ENCODE results near the gene LSM3. TPM values are rescaled to one million over a fixed set of nuclear protein-coding genes. Genes with fewer than 3 reads are reported as not detected.

The LSM3 gene
- total RNA-seq, 1 experiment from 2014 or later, result 11.9 TPM

DNA sequence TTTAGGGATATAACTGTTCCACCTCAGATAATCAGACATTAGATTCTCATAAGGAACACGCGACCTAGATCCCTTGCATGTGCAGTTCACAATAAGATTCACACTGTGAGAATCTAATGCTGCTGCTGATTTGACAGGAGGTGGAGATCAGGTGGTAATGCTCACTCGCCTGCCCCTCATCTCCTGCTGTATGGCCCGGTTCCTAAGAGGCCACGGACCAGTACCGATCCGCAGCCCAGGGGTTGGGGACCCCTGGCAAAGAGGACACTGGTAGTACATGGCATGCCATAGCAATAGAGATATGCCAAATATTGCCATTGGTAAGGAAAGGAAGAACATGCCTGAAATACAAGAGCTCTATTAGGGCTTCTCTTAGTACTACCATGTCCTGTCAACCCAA is 59.7 kb downstream of the LSM3 start:
- intact Hi-C loops (cut with micrococcal nuclease; ENCODE audit: unreplicated experiment) (no loop called here), in situ Hi-C loops (cut with HindIII; ENCODE audit: low pct_unique_long_range_greater_than_20kb, low sequenced_read_pairs) (no loop called here)
- Histone ChIP-seq H3K4me1 (ENCODE audit: control insufficient read depth, insufficient read depth, low read length) (no peaks in the 10 kb centered on the region), H3K36me3 (ENCODE audit: control insufficient read depth, insufficient read depth, low read length) (no peaks in the 10 kb centered on the region), H3K4me3 (ENCODE audit: low read depth in 2 of 2, low read length in 2 of 2) (no peak overlapping the region), H3K27me3 (ENCODE audit: control insufficient read depth, insufficient read depth, low read length) (no peaks in the 10 kb centered on the region), H3K9me3 (ENCODE audit: control insufficient read depth, insufficient read depth, low read depth, low read length) (no peaks in the 10 kb centered on the region), H3K27ac (ENCODE audit: low read length) (no peak overlapping the region)
- ChIA-PET POLR2A (no interaction called here), CTCF (no interaction called here)
- no peak for TF ChIP-seq POLR2AphosphoS5 (IDR thresholded peaks at IDR 0.05; ENCODE audit: low read depth, low read length)
- no peak for TF ChIP-seq SIN3A (IDR thresholded peaks at IDR 0.05; ENCODE audit: borderline replicate concordance, insufficient read depth, low read depth, low read length)
- TF ChIP-seq, protein P1, sequence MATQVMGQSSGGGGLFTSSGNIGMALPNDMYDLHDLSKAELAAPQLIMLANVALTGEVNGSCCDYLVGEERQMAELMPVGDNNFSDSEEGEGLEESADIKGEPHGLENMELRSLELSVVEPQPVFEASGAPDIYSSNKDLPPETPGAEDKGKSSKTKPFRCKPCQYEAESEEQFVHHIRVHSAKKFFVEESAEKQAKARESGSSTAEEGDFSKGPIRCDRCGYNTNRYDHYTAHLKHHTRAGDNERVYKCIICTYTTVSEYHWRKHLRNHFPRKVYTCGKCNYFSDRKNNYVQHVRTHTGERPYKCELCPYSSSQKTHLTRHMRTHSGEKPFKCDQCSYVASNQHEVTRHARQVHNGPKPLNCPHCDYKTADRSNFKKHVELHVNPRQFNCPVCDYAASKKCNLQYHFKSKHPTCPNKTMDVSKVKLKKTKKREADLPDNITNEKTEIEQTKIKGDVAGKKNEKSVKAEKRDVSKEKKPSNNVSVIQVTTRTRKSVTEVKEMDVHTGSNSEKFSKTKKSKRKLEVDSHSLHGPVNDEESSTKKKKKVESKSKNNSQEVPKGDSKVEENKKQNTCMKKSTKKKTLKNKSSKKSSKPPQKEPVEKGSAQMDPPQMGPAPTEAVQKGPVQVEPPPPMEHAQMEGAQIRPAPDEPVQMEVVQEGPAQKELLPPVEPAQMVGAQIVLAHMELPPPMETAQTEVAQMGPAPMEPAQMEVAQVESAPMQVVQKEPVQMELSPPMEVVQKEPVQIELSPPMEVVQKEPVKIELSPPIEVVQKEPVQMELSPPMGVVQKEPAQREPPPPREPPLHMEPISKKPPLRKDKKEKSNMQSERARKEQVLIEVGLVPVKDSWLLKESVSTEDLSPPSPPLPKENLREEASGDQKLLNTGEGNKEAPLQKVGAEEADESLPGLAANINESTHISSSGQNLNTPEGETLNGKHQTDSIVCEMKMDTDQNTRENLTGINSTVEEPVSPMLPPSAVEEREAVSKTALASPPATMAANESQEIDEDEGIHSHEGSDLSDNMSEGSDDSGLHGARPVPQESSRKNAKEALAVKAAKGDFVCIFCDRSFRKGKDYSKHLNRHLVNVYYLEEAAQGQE (IDR thresholded peaks at IDR 0.05; ENCODE audit: insufficient read depth in 1 of 2, low read depth in 2 of 2, low read length in 1 of 2), result no peak
- no peak for TF ChIP-seq TCF7L2 (IDR thresholded peaks at IDR 0.05; ENCODE audit: low read depth, low read length)
- TF ChIP-seq, protein P2, sequence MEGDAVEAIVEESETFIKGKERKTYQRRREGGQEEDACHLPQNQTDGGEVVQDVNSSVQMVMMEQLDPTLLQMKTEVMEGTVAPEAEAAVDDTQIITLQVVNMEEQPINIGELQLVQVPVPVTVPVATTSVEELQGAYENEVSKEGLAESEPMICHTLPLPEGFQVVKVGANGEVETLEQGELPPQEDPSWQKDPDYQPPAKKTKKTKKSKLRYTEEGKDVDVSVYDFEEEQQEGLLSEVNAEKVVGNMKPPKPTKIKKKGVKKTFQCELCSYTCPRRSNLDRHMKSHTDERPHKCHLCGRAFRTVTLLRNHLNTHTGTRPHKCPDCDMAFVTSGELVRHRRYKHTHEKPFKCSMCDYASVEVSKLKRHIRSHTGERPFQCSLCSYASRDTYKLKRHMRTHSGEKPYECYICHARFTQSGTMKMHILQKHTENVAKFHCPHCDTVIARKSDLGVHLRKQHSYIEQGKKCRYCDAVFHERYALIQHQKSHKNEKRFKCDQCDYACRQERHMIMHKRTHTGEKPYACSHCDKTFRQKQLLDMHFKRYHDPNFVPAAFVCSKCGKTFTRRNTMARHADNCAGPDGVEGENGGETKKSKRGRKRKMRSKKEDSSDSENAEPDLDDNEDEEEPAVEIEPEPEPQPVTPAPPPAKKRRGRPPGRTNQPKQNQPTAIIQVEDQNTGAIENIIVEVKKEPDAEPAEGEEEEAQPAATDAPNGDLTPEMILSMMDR (IDR thresholded peaks at IDR 0.05), result no peak
- DNase-seq (ENCODE audit: low read depth, low spot score) (no peak), ATAC-seq (no peak)
- BruUV-seq (replicated peaks), result no TSS peak

DNA sequence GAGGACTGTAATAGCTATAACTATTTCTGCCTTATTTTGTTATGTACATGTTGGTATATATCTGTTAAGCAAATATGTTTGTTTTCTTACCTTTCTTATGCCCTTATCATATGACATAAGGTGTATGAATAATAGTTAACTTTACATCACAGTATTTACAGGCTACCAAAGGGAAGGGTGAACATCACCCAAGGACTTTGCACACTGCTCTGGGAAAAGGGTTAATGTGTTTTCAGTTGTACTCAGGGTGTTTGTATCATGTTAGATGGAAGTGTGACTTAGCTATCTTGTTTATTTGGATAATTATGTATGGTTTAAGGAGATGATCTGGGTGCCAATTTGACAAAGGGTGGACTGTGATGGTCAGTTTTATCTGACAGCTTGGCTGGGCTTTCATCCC is 60.3 kb downstream of the LSM3 start:
- Histone ChIP-seq H3K4me1 (ENCODE audit: control insufficient read depth, insufficient read depth, low read length) (no peaks in the 10 kb centered on the region), H3K9me3 (ENCODE audit: control insufficient read depth, insufficient read depth, low read depth, low read length) (no peaks in the 10 kb centered on the region), H3K4me3 (ENCODE audit: low read depth in 2 of 2, low read length in 2 of 2) (no peak overlapping the region), H3K27me3 (ENCODE audit: control insufficient read depth, insufficient read depth, low read length) (no peaks in the 10 kb centered on the region), H3K27ac (ENCODE audit: low read length) (no peak overlapping the region), H3K36me3 (ENCODE audit: control insufficient read depth, insufficient read depth, low read length) (no peaks in the 10 kb centered on the region)
- TF ChIP-seq, protein P1 (IDR thresholded peaks at IDR 0.05; ENCODE audit: insufficient read depth in 1 of 2, low read depth in 2 of 2, low read length in 1 of 2), result no peak
- TF ChIP-seq, protein P2 (IDR thresholded peaks at IDR 0.05), result no peak
- no peak for TF ChIP-seq POLR2AphosphoS5 (IDR thresholded peaks at IDR 0.05; ENCODE audit: low read depth, low read length)
- TF ChIP-seq SIN3A (IDR thresholded peaks at IDR 0.05; ENCODE audit: borderline replicate concordance, insufficient read depth, low read depth, low read length), result no peak
- TF ChIP-seq TCF7L2 (IDR thresholded peaks at IDR 0.05; ENCODE audit: low read depth, low read length), result no peak
- no peak for ATAC-seq
- ChIA-PET CTCF (no interaction called here), POLR2A (no interaction called here)
- in situ Hi-C loops (cut with HindIII; ENCODE audit: low pct_unique_long_range_greater_than_20kb, low sequenced_read_pairs) (no loop called here), intact Hi-C loops (cut with micrococcal nuclease; ENCODE audit: unreplicated experiment) (no loop called here)
- BruUV-seq (replicated peaks), result no TSS peak
- no peak for DNase-seq (ENCODE audit: low read depth, low spot score)
